Endothelial cell (in vitro differentiated cells): ENCODE results near the gene USP21. TPM values are rescaled to one million over a fixed set of nuclear protein-coding genes. Genes with fewer than 3 reads are reported as not detected.

Experiments
- DNase-seq: peaks from one replicate; pipeline ENCODE4 v3.0.0; 2021; ENCODE audit warnings: low spot score
- H3K27ac Mint-ChIP-seq: one replicate; pipeline ENCODE4 v1.8.0; 2021; ENCODE audit warnings: mixed read lengths, inconsistent platforms; ENCODE audit not compliant: unreplicated experiment
- H3K27me3 Mint-ChIP-seq: one replicate; pipeline ENCODE4 v1.8.0; 2021; ENCODE audit warnings: mild to moderate bottlenecking, moderate library complexity, mixed read lengths, inconsistent platforms; ENCODE audit not compliant: unreplicated experiment
- H3K36me3 Mint-ChIP-seq: one replicate; pipeline ENCODE4 v1.8.0; 2021; ENCODE audit warnings: mild to moderate bottlenecking, low read depth, mixed read lengths, inconsistent platforms; ENCODE audit not compliant: unreplicated experiment
- H3K4me1 Mint-ChIP-seq: one replicate; pipeline ENCODE4 v1.8.0; 2021; ENCODE audit warnings: mild to moderate bottlenecking, mixed read lengths, inconsistent platforms; ENCODE audit not compliant: unreplicated experiment
- H3K4me3 Mint-ChIP-seq: one replicate; pipeline ENCODE4 v1.8.0; 2021; ENCODE audit warnings: mild to moderate bottlenecking, mixed read lengths, inconsistent platforms; ENCODE audit not compliant: unreplicated experiment
- H3K9me3 Mint-ChIP-seq: one replicate; pipeline ENCODE4 v1.8.0; 2021; ENCODE audit warnings: mixed read lengths, inconsistent platforms; ENCODE audit not compliant: unreplicated experiment
- total RNA-seq: library from RNA; stranded (reverse); fragmentation: NEBNext Ultra II Directional; extraction: Animal tissue kit (Norgen Biotek cat#: 25700); gene quantifications from one replicate; pipeline ENCODE4 v1.2.1, GENCODE V29; 2021; ENCODE audit not compliant: unreplicated experiment
- TF ChIP-seq, protein P1 (sequence below): fragments of 200-600 bp; sonication (generic); IDR thresholded peaks from one replicate; pipeline ENCODE4 v1.5.0; 2021; ENCODE audit warnings: antibody characterized with exemption; ENCODE audit not compliant: unreplicated experiment

USP21 gene
- total RNA-seq, 1 donor from 2014 or later = 22.2 TPM

DNA sequence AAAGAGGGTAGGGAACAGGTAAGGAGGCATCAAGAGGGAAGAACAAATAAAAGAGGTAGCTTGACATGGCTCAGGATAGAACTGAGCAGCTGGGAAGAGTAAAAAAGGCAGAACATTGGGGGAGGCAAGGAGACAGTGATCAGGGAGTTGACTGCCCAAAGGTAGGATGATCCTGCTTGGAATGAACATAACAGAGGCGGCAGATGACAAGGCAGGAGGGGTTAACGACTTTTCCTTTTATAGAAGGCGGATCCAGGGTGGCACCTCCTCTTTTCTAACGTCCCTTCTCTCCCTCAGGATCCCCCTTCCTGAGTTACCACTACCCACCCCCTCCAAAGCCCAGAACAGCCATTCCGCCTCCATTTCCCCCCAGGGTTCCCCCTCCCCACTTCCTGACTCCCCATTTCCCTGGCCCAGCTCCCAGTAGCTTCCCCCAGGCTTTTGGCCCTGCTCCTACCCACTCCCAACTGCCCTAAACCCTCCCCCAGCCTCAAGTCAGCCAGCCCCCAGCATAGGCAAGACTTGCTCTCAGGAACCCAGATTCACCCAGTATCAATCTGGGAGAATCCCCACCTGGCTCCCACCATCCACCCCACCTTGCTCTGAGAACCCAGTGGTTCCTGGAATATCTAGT lies 40.3 kb downstream of the USP21 start:
- Mint-ChIP-seq H3K36me3 (peaks cover 16% of the 10 kb centered on the region), H3K9me3 (no peaks in the 10 kb centered on the region), H3K27me3 (peaks cover 13% of the 10 kb centered on the region), H3K27ac (peak overlapping the region; percentile 98), H3K4me3 (peak overlapping the region; percentile 61), H3K4me1 (peaks cover 81% of the 10 kb centered on the region)
- DNase-seq = no peak
- TF ChIP-seq, protein P1, sequence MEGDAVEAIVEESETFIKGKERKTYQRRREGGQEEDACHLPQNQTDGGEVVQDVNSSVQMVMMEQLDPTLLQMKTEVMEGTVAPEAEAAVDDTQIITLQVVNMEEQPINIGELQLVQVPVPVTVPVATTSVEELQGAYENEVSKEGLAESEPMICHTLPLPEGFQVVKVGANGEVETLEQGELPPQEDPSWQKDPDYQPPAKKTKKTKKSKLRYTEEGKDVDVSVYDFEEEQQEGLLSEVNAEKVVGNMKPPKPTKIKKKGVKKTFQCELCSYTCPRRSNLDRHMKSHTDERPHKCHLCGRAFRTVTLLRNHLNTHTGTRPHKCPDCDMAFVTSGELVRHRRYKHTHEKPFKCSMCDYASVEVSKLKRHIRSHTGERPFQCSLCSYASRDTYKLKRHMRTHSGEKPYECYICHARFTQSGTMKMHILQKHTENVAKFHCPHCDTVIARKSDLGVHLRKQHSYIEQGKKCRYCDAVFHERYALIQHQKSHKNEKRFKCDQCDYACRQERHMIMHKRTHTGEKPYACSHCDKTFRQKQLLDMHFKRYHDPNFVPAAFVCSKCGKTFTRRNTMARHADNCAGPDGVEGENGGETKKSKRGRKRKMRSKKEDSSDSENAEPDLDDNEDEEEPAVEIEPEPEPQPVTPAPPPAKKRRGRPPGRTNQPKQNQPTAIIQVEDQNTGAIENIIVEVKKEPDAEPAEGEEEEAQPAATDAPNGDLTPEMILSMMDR = no peak

DNA sequence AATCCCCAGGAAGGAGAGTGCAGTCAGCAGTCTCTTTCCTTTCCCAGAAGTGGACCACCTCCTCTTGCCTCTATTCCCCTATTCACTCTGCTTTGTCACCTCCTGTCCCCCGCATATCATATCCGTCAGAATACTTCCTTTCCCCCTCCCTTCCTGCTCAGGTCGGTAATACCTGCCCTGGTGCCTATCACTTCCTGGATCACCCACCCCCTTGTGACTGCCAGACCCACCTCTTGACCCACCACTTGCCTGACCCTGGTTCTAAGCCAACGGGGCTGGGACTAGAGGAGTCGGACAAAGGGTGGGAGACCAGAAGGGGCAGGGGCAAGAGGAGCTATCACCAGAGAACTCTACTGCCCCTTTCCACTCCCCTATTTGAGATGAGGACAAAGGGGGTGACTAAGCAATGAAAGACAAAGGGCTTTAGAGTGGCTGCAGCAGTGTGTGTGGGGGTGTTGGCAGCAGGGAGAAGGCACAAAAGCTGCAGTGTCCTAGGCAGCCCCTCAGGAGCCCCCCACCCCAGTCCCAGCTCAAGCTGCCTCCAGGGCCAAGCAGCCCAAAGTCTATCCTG lies 41.2 kb downstream of the USP21 start:
- H3K4me3 Mint-ChIP-seq = peak overlapping the region; percentile 43

DNA sequence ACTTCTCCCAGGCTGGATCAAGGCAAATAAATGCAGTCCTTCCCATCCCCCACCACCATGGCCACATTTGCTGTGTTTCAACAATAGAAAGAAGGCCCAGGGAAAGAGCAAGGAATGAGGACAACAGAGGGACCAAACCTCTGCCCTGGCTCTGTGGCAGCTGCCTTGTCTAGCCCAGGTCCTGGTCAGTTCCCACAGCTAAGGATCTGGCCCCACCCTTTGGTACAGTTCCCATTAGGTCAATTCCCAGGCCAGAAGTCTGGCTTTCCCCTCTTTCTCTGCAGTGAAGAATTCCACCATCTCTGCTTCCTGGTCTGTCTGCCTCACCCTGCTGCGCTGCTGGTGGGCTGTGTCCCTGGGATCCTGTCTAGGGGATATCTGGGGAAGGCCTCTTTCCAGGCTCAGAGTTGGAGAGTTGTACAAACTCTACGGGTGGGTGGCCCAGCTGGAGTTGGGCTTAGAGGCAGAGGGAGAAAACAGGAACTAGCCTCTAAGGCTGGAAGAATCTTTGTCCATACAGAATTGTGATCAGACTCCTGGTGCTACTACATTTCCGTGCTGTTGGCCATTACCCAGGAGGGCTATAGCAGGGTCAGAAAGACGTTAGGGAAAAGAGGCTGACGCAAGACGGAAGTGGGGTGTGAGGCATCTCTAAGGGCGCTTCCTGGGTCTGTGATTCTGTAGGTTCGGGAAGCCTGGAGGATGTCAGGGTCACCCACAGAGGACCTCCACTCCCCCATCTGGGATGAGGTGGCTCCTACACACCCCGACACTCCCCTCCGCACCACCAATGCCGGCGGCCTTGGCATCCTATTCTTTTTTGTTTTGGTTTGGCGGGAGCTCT lies 41.9 kb downstream of the USP21 start:
- DNase-seq = peak; percentile 34
- H3K4me1 Mint-ChIP-seq = peaks cover 71% of the 10 kb centered on the region

More for the DNA sequence above, 41.2 kb downstream of the USP21 start:
- peaks cover 78% of the 10 kb centered on the region for H3K4me1 Mint-ChIP-seq
- DNase-seq = no peak
- peaks cover 13% of the 10 kb centered on the region for H3K36me3 Mint-ChIP-seq
- H3K27me3 Mint-ChIP-seq = peaks cover 9% of the 10 kb centered on the region
- TF ChIP-seq, protein P1 = no peak
- no peaks in the 10 kb centered on the region for H3K9me3 Mint-ChIP-seq
- H3K27ac Mint-ChIP-seq = peak overlapping the region; percentile 98

DNA sequence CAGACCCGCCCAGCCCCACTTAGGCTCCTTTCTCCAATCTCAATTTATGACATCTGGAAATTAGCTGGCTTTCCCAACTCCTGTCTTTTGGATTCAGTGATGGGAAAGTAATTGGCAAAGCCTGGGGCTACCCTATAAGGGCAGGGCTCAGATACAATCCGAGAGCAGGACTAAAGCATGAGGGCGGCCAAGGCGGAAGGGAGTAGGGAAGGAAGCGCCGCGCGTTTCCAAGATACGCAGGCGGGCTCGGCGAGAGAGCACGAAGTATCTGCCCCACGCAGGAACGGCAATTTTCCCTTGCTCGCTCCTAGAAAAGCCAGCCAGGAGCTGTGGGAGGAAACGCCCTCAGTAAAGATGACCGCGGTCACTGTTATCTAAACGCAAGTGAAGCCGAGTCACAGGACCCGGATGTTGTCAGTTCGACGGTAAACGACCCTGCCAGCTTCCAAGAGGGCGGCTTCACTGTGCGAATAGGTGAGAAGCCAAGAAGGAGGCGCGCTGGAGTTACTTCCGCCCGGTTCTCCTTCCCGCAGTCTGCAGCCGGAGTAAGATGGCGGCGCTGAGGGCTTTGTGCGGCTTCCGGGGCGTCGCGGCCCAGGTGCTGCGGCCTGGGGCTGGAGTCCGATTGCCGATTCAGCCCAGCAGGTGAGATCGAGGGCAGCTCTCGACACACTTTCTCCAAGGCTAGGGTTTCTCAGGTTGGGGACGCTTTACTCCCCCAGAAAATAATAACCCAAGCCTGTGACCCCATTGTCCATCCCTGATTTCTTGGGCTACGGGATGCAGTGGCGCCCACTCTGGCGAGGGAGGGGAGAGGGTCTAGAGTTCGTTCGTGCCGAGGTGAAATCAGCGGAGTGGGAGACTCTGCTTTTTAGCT lies 42.8 kb downstream of the USP21 start, which contains the start of gene NDUFS2:
Gene NDUFS2, plus strand, starts transcription at position 532 of the 877 bp plus-strand sequence. Its CDS starts 19 bp downstream, at position 551.
- H3K9me3 Mint-ChIP-seq = no peaks in the 10 kb centered on the region
- peak; percentile 89 for DNase-seq
- peak within 1 kb of the TSS; percentile 94 for H3K4me3 Mint-ChIP-seq
- H3K36me3 Mint-ChIP-seq = peaks cover 16% of the 10 kb centered on the region
- peak within 1 kb of the TSS; percentile 98 for H3K27ac Mint-ChIP-seq
- H3K27me3 Mint-ChIP-seq = peaks cover 6% of the 10 kb centered on the region
- TF ChIP-seq, protein P1 = no peak
- peaks cover 62% of the 10 kb centered on the region for H3K4me1 Mint-ChIP-seq

More for the DNA sequence above, 41.9 kb downstream of the USP21 start:
- Mint-ChIP-seq H3K27ac (peak overlapping the region; percentile 98), H3K4me3 (no peak overlapping the region), H3K9me3 (no peaks in the 10 kb centered on the region), H3K36me3 (peaks cover 11% of the 10 kb centered on the region), H3K27me3 (peaks cover 7% of the 10 kb centered on the region)
- TF ChIP-seq, protein P1 = no peak
